SK-N-SH (cell line): ENCODE results near the gene UBFD1. TPM values are rescaled to one million over a fixed set of nuclear protein-coding genes. Genes with fewer than 3 reads are reported as not detected.

ENCODE experiments used
- CTCF ChIA-PET: fragments of 300-600, 350-600 bp; formaldehyde crosslinking; extraction: SDS; loops from one replicate; lab custom pipeline; 2021; lab: Yijun Ruan, JAX
- POLR2A ChIA-PET: fragments of 350-600 bp; sonication (Branson Sonifier 250); formaldehyde crosslinking; extraction: SDS; loops from one replicate; lab custom pipeline; 2020; ENCODE audit warnings: antibody characterized with exemption, inconsistent platforms; lab: Yijun Ruan, JAX
- DNase-seq: peaks from one replicate; pipeline ENCODE4 v3.0.0; 2012
- H2AFZ ChIP-seq: fragments of 200-600 bp; sonication (generic); 2 replicates; pipeline ENCODE4 v1.8.1; 2016; ENCODE audit warnings: antibody characterized with exemption, mild to moderate bottlenecking, low read depth
- H3F3A ChIP-seq: fragments of 200-600 bp; sonication (generic); replicated peaks from 2 replicates; pipeline ENCODE3; 2016; ENCODE audit warnings: antibody characterized with exemption, mild to moderate bottlenecking; ENCODE audit not compliant: insufficient read depth
- H3K27ac ChIP-seq, 2 experiments: fragments of 200-500 bp in 1 of 2; fragments of 200-600 bp in 1 of 2; sonication (Bioruptor generic) in 1 of 2; sonication (generic), shearing (Covaris generic) in 1 of 2; 2 replicates each; pipeline versions ENCODE4 v1.5.1 to v1.6.1; 2014 to 2016; ENCODE audit warnings: low read depth in 2 of 2, inconsistent platforms in 1 of 2, low read length in 1 of 2, mild to moderate bottlenecking in 1 of 2, mixed read lengths in 1 of 2
- H3K27me3 ChIP-seq: fragments of 200-600 bp; sonication (generic), shearing (Covaris generic); 2 replicates; pipeline ENCODE4 v1.6.1; 2016; ENCODE audit warnings: mixed run types; ENCODE audit not compliant: insufficient read depth
- H3K36me3 ChIP-seq, 2 experiments: fragments of 200-500 bp in 1 of 2; fragments of 200-600 bp in 1 of 2; sonication (Bioruptor generic) in 1 of 2; sonication (generic) in 1 of 2; replicated peaks in 1 of 2; 2 replicates each; pipeline versions ENCODE3 to v1.5.1; 2014 to 2016; ENCODE audit warnings: low read length in 1 of 2, mild to moderate bottlenecking in 1 of 2; ENCODE audit not compliant: insufficient read depth in 2 of 2, control insufficient read depth in 1 of 2
- H3K4me1 ChIP-seq, 2 experiments: fragments of 200-500 bp in 1 of 2; fragments of 200-600 bp in 1 of 2; sonication (Bioruptor generic) in 1 of 2; sonication (generic), shearing (Covaris generic) in 1 of 2; 2 replicates each; pipeline versions ENCODE4 v1.5.1 to v1.6.1; 2014 to 2016; ENCODE audit warnings: low read depth in 1 of 2, low read length in 1 of 2, mixed run types in 1 of 2; ENCODE audit not compliant: insufficient read depth in 2 of 2, control insufficient read depth in 1 of 2
- H3K4me2 ChIP-seq: fragments of 200-600 bp; sonication (generic), shearing (Covaris generic); 2 replicates; pipeline ENCODE4 v1.6.1; 2017; ENCODE audit warnings: mixed run types
- H3K4me3 ChIP-seq, 2 experiments: fragments of 200-500 bp in 1 of 2; fragments of 200-600 bp in 1 of 2; sonication (Bioruptor generic) in 1 of 2; sonication (generic), shearing (Covaris generic) in 1 of 2; 2 replicates each; pipeline versions ENCODE4 v1.5.1 to v1.8.1; 2014 to 2016; ENCODE audit warnings: low read depth in 2 of 2, inconsistent platforms in 1 of 2, low read length in 1 of 2, mild to moderate bottlenecking in 1 of 2, mixed read lengths in 1 of 2, moderate library complexity in 1 of 2
- H3K79me2 ChIP-seq: fragments of 200-600 bp; sonication (generic); 2 replicates; pipeline ENCODE4 v1.8.1; 2017; ENCODE audit warnings: mild to moderate bottlenecking; ENCODE audit not compliant: insufficient read depth
- H3K9ac ChIP-seq: fragments of 200-600 bp; sonication (generic); 2 replicates; pipeline ENCODE4 v1.6.1; 2017; ENCODE audit warnings: mixed run types
- H3K9me2 ChIP-seq: fragments of 200-600 bp; sonication (generic); 2 replicates; pipeline ENCODE4 v1.6.1; 2017; ENCODE audit warnings: mixed run types
- H3K9me3 ChIP-seq: fragments of 200-600 bp; sonication (generic); 2 replicates; pipeline ENCODE4 v1.6.1; 2017; ENCODE audit warnings: mixed run types, mild to moderate bottlenecking, moderate library complexity
- H4K20me1 ChIP-seq: fragments of 200-600 bp; sonication (generic); 2 replicates; pipeline ENCODE4 v1.6.1; 2017; ENCODE audit warnings: mild to moderate bottlenecking, mixed run types; ENCODE audit not compliant: insufficient read depth
- ELF1 ChIP-seq: IDR thresholded peaks from 2 replicates; pipeline ENCODE4 v1.4.0; 2012
- EZH2phosphoT487 ChIP-seq: fragments of 200-600 bp; sonication (generic); IDR thresholded peaks from 2 replicates; pipeline ENCODE4 v1.6.1; 2017; ENCODE audit warnings: low read depth, mixed run types, mild to moderate bottlenecking, antibody characterized with exemption, moderate library complexity, borderline replicate concordance
- FOSL2 ChIP-seq: IDR thresholded peaks from 2 replicates; pipeline ENCODE4 v1.4.0; 2012; ENCODE audit warnings: low read depth, mild to moderate bottlenecking, moderate library complexity, borderline replicate concordance
- FOXJ3 ChIP-seq: sonication (generic); formaldehyde crosslinking; IDR thresholded peaks from 2 replicates; pipeline ENCODE4 v1.5.1; 2020; ENCODE audit warnings: mild to moderate bottlenecking, missing genetic modification reagents
- JUND ChIP-seq: IDR thresholded peaks from 2 replicates; pipeline ENCODE4 v1.4.0; 2012
- MAX ChIP-seq: IDR thresholded peaks from 2 replicates; pipeline ENCODE4 v1.4.0; 2012; ENCODE audit warnings: low read depth
- RAD21 ChIP-seq: IDR thresholded peaks from 2 replicates; pipeline ENCODE4 v1.6.1; 2012; ENCODE audit warnings: mild to moderate bottlenecking, low read length
- TCF12 ChIP-seq: IDR thresholded peaks from 2 replicates; pipeline ENCODE4 v1.4.0; 2012
- ZBTB33 ChIP-seq: IDR thresholded peaks from 2 replicates; pipeline ENCODE4 v1.4.0; 2012; ENCODE audit warnings: low read depth, borderline replicate concordance
- WGBS: methylation state at CpG from one replicate; pipeline ENCODE4 v1.1.6; 2017; ENCODE audit warnings: low lambda C conversion rate; 5-methylcytosine and 5-hydroxymethylcytosine counted together
- polyA plus RNA-seq, 3 experiments: library from polyadenylated mRNA; depleted of rRNA; stranded (reverse); fragments of >200 nt; gene quantifications; 2 replicates each; pipeline ENCODE4 v1.2.3, GENCODE V29; 2012
- TF ChIP-seq, protein P1 (sequence below): IDR thresholded peaks from 2 replicates; pipeline ENCODE4; 2012

The UBFD1 gene
- polyA plus RNA-seq, 1 of the 3 experiments (the other 2 are of a cell fraction), result 66.1 TPM

GRCh38 chr16:23615805-23616204 lies 58.3 kb downstream of the UBFD1 start:
- DNase-seq, result no peak
- H3F3A ChIP-seq, result no peaks in the 10 kb centered on the region
- no peaks in the 10 kb centered on the region for H3K27me3 ChIP-seq
- H3K9ac ChIP-seq, result no peak overlapping the region
- H3K4me2 ChIP-seq, result no peak overlapping the region
- H3K4me3 ChIP-seq, result no peak overlapping the region
- H3K4me1 ChIP-seq, result no peaks in the 10 kb centered on the region
- WGBS, result 90% methylated on average over 9 of the region's 9 CpGs
- ChIA-PET CTCF (no interaction called here), POLR2A (no interaction called here)
- H3K36me3 ChIP-seq, result peaks cover 19 to 37% of the 10 kb centered on the region in 2 experiments
- no peak overlapping the region for H2AFZ ChIP-seq
- H4K20me1 ChIP-seq, result no peaks in the 10 kb centered on the region
- H3K79me2 ChIP-seq, result no peaks in the 10 kb centered on the region
- no peaks in the 10 kb centered on the region for H3K9me3 ChIP-seq
- TF ChIP-seq ELF1 (no peak), MAX (no peak), JUND (no peak), EZH2phosphoT487 (no peak), RAD21 (no peak), ZBTB33 (no peak), FOXJ3 (CRISPR knock-in tag) (no peak), TCF12 (no peak), FOSL2 (no peak)
- TF ChIP-seq, protein P1, sequence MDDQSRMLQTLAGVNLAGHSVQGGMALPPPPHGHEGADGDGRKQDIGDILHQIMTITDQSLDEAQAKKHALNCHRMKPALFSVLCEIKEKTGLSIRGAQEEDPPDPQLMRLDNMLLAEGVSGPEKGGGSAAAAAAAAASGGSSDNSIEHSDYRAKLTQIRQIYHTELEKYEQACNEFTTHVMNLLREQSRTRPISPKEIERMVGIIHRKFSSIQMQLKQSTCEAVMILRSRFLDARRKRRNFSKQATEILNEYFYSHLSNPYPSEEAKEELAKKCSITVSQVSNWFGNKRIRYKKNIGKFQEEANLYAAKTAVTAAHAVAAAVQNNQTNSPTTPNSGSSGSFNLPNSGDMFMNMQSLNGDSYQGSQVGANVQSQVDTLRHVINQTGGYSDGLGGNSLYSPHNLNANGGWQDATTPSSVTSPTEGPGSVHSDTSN, result no peak
- H3K9me2 ChIP-seq, result no peaks in the 10 kb centered on the region
- no peak overlapping the region for H3K27ac ChIP-seq

Other genes with a start within 250 kb of the UBFD1 start
- gene COG7, start 104.5 kb upstream of the UBFD1 start, polyA plus RNA-seq (2012; rRNA removed), result 33.0 and 34.7 TPM in 2 replicates
- 23.4 and 29.2 TPM in 2 replicates for gene GGA2, start 47.2 kb upstream of the UBFD1 start, polyA plus RNA-seq (2012; rRNA removed)
- 23.2 and 37.4 TPM in 2 replicates for gene EARS2, start 377 bp upstream of the UBFD1 start, polyA plus RNA-seq (2012; rRNA removed)
- gene NDUFAB1, start 38.6 kb downstream of the UBFD1 start, polyA plus RNA-seq (2012; rRNA removed), result 187 and 191 TPM in 2 replicates
- gene PALB2, start 83.6 kb downstream of the UBFD1 start, polyA plus RNA-seq (2012; rRNA removed), result 3.3 and 4.5 TPM in 2 replicates
- 45.6 and 59.8 TPM in 2 replicates for gene DCTN5, start 83.7 kb downstream of the UBFD1 start, polyA plus RNA-seq (2012; rRNA removed)
- gene PLK1, start 121.2 kb downstream of the UBFD1 start, polyA plus RNA-seq (2012; rRNA removed), result 31.4 and 68.7 TPM in 2 replicates
- gene ERN2, start 155.5 kb downstream of the UBFD1 start, polyA plus RNA-seq (2012; rRNA removed), result 0.03 TPM in 1 of 2 replicates, not detected in the other
- gene CHP2, start 197.3 kb downstream of the UBFD1 start, polyA plus RNA-seq (2012; rRNA removed), result not detected in 2 replicates